CD4-positive, alpha-beta T cell treated with Interleukin-15 for 1 hour (primary cell): ENCODE data around the gene SMC1A.

Experiments used
- DNase-seq: peaks from one replicate; pipeline ENCODE4 v3.0.0-alpha.2; 2020

Gene SMC1A

GRCh38 chrX:53337101-53337500 is 85.4 kb downstream of the SMC1A start:
- DNase-seq, result no peak

GRCh38 chrX:53333853-53334252 is 88.6 kb downstream of the SMC1A start:
- no peak for DNase-seq

GRCh38 chrX:53332204-53332603 is 90.2 kb downstream of the SMC1A start:
- DNase-seq, result no peak

- DNase-seq, result no peak
Observed at GRCh38 chrX:53330331-53330730, 92.1 kb downstream of the SMC1A start.

GRCh38 chrX:53324803-53325202 is 97.7 kb downstream of the SMC1A start:
- no peak for DNase-seq
